ENCODE results near the gene CFAP53.

- TF ChIP-seq YY1 (IDR thresholded peaks at IDR 0.05; ENCODE audit: insufficient read depth, insufficient read length) (no peak), ZNF274 (IDR thresholded peaks at IDR 0.05; ENCODE audit: low read depth, low read length) (no peak)
These were observed 75.4 kb downstream of the CFAP53 start for GRCh38 chr18:50190926-50191325.

Measured in NT2/D1 (cell line).